ENCODE results near the gene AGO1.

DNA sequence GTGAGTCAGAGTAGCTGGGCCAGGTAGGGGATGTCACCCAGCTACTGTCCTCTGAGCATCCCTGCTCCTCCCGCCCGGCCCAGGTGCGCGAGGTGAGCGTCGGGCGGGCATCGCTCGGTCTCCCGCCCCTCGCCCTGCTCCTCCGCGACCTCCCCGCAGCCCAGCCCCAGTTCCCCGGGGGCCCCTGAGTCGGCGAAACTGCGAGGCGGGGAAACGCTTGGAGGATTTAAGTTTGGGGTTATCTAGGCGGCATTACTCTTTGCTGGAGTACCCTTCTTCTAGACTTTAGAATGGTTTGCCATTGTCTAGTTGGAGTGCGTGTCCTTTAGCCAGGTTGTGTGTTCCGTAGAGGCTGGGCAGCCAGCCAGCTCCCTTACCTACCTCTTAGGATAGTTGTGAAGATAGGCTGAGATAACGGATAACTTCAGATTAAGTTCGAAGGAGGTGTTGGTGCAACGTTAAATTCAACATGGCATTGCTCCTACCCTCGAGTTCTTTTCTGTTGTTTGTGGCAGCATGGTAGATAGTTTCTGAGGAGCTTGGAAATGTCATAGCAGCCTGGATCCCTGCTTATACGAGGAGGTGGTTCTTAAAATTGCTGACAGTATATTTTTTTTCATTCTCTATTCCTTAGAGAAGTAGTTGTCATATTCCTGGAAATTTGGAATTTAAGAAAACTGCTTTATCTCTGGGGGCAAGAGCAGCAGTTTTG is 48.6 kb downstream of the AGO1 start:
- TF ChIP-seq, protein P1, sequence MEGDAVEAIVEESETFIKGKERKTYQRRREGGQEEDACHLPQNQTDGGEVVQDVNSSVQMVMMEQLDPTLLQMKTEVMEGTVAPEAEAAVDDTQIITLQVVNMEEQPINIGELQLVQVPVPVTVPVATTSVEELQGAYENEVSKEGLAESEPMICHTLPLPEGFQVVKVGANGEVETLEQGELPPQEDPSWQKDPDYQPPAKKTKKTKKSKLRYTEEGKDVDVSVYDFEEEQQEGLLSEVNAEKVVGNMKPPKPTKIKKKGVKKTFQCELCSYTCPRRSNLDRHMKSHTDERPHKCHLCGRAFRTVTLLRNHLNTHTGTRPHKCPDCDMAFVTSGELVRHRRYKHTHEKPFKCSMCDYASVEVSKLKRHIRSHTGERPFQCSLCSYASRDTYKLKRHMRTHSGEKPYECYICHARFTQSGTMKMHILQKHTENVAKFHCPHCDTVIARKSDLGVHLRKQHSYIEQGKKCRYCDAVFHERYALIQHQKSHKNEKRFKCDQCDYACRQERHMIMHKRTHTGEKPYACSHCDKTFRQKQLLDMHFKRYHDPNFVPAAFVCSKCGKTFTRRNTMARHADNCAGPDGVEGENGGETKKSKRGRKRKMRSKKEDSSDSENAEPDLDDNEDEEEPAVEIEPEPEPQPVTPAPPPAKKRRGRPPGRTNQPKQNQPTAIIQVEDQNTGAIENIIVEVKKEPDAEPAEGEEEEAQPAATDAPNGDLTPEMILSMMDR (IDR thresholded peaks at IDR 0.05; ENCODE audit: poor library complexity), result no peak
- TF ChIP-seq EZH2 (IDR thresholded peaks at IDR 0.05; ENCODE audit: borderline replicate concordance), result no peak
- TF ChIP-seq EZH2phosphoT487 (IDR thresholded peaks at IDR 0.05; ENCODE audit: low read depth, severe bottlenecking, unreplicated experiment), result no peak
